ENCODE measurements around the gene INPP5A. TPM values are rescaled to one million over a fixed set of nuclear protein-coding genes. Genes with fewer than 3 reads are reported as not detected.

INPP5A gene
- total and polyA plus RNA-seq, 2 donors (not counting 1 experiment from before 2014, with no cell fraction given): 9.3 to 87.8 TPM

DNA sequence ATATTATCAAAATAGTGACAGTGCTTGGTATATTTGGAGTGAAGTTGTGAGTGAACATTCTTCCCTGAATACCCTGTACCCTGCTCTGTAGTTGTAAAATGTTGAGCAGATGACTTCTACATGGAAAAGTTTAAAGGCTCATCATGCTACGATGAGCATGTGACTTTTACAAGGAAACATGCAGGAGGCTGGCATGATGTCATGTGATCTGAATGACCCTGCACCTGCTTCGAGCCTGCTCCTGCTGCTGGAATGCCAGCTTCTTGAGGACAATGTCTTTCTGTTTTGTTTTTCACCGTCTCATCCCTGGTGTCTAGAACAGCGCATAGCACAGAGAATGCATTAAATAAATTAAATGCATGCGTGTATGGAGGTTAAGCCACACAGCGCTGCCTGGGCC lies 5.4 kb upstream of the INPP5A start:
- WGBS (ENCODE audit: insufficient coverage): 95% methylated on average over 4 of the region's 6 CpGs
- CTCF ChIA-PET: interaction anchor here (0.9 to 1.2 kb wide), 4 partner anchors 72 to 123 kb away, joined by 3 to 4 read pairs (median 3); no protein-coding TSS in a partner anchor
- peaks cover 5% of the 10 kb centered on the region for H3K9me3 Mint-ChIP-seq (ENCODE audit: insufficient read depth)
- ATAC-seq (ENCODE audit: low read depth) (no peak), DNase-seq (no peak)
- no peak overlapping the region for H3K27ac Mint-ChIP-seq
- intact Hi-C loops (cut with micrococcal nuclease): no loop called here
- no peak overlapping the region for H3K4me3 Mint-ChIP-seq
- Histone ChIP-seq H2AFZ (ENCODE audit: insufficient read depth, low read depth, low read length, poor library complexity, severe bottlenecking) (no peak overlapping the region), H3K4me2 (replicated peaks; ENCODE audit: low read depth, low read length, poor library complexity, severe bottlenecking) (no peak overlapping the region), H4K20me1 (ENCODE audit: control insufficient read depth, insufficient read depth, low read length, poor library complexity, severe bottlenecking) (no peaks in the 10 kb centered on the region), H3K79me2 (ENCODE audit: control insufficient read depth, insufficient read depth, low read length) (no peaks in the 10 kb centered on the region), H3K9ac (ENCODE audit: low read length) (no peak overlapping the region), H3K4me3 (ENCODE audit: control extremely low read depth in 1 of 5, extremely low read depth in 1 of 5, insufficient read depth in 1 of 5, low read depth in 2 of 5, low read length in 4 of 5) (no peak overlapping the region), H3K27ac (ENCODE audit: low read length in 2 of 2) (no peak overlapping the region), H3K9me3 (ENCODE audit: control extremely low read depth in 1 of 3, control insufficient read depth in 2 of 3, insufficient read depth in 1 of 3, low read length in 2 of 3) (peaks cover 2 to 17% (median 10%) of the 10 kb centered on the region in 3 donors), H3K36me3 (replicated peaks in 1 of 2; ENCODE audit: control extremely low read depth in 1 of 2, control insufficient read depth in 1 of 2, extremely low read depth in 1 of 2, insufficient read depth in 2 of 2, low read length in 1 of 2) (no peaks in the 10 kb centered on the region), H3K4me1 (ENCODE audit: control insufficient read depth in 2 of 2, insufficient read depth in 2 of 2, low read length in 2 of 2) (peaks cover 5 to 8% of the 10 kb centered on the region in 2 donors), H3K27me3 (replicated peaks in 1 of 4; ENCODE audit: control extremely low read depth in 1 of 4, control insufficient read depth in 3 of 4, insufficient read depth in 4 of 4, low read length in 3 of 4) (peaks cover 0 to 7% (median 2%) of the 10 kb centered on the region in 4 experiments)
- peaks cover 12% of the 10 kb centered on the region for H3K27me3 Mint-ChIP-seq
- H3K4me1 Mint-ChIP-seq: peaks cover 16% of the 10 kb centered on the region
- POLR2A ChIA-PET: no interaction called here
- TF ChIP-seq CTCF (IDR thresholded peaks at IDR 0.05): no peak
- TF ChIP-seq EZH2 (IDR thresholded peaks at IDR 0.05; ENCODE audit: borderline replicate concordance, insufficient read depth, low read depth, low read length, poor library complexity, severe bottlenecking): no peak

GRCh38 chr10:132532749-132533560 lies 4.6 kb upstream of the INPP5A start:
- CTCF ChIA-PET: interaction anchor here (0.9 to 1.2 kb wide), 3 partner anchors 102 to 122 kb away, joined by 3 to 4 read pairs (median 3); no protein-coding TSS in a partner anchor
- H3K27ac ChIP-seq (ENCODE audit: low read length in 2 of 2): no peak overlapping the region
- H3K9me3 ChIP-seq (ENCODE audit: control extremely low read depth in 1 of 3, control insufficient read depth in 2 of 3, insufficient read depth in 1 of 3, low read length in 2 of 3): peaks cover 2 to 17% (median 10%) of the 10 kb centered on the region in 3 donors
- H3K9ac ChIP-seq (ENCODE audit: low read length): no peak overlapping the region
- DNase-seq: no peak
- H4K20me1 ChIP-seq (ENCODE audit: control insufficient read depth, insufficient read depth, low read length, poor library complexity, severe bottlenecking): no peaks in the 10 kb centered on the region
- H3K9me3 Mint-ChIP-seq (ENCODE audit: insufficient read depth): peaks cover 5% of the 10 kb centered on the region
- peaks cover 16% of the 10 kb centered on the region for H3K4me1 Mint-ChIP-seq
- WGBS (ENCODE audit: insufficient coverage): over 99% methylated on average over 10 of the region's 14 CpGs
- no peak overlapping the region for H3K27ac Mint-ChIP-seq
- H3K36me3 ChIP-seq (replicated peaks in 1 of 2; ENCODE audit: control extremely low read depth in 1 of 2, control insufficient read depth in 1 of 2, extremely low read depth in 1 of 2, insufficient read depth in 2 of 2, low read length in 1 of 2): no peaks in the 10 kb centered on the region
- H3K27me3 ChIP-seq (replicated peaks in 1 of 4; ENCODE audit: control extremely low read depth in 1 of 4, control insufficient read depth in 3 of 4, insufficient read depth in 4 of 4, low read length in 3 of 4): peaks cover 0 to 4% (median 2%) of the 10 kb centered on the region in 4 experiments
- TF ChIP-seq CTCF (IDR thresholded peaks at IDR 0.05): no peak
- no peak overlapping the region for H3K4me2 ChIP-seq (replicated peaks; ENCODE audit: low read depth, low read length, poor library complexity, severe bottlenecking)
- H3K4me1 ChIP-seq (ENCODE audit: control insufficient read depth in 2 of 2, insufficient read depth in 2 of 2, low read length in 2 of 2): peaks cover 5 to 8% of the 10 kb centered on the region in 2 donors
- H3K27me3 Mint-ChIP-seq: peaks cover 12% of the 10 kb centered on the region
- no peak overlapping the region for H2AFZ ChIP-seq (ENCODE audit: insufficient read depth, low read depth, low read length, poor library complexity, severe bottlenecking)
- no peak overlapping the region for H3K4me3 ChIP-seq (ENCODE audit: control extremely low read depth in 1 of 5, extremely low read depth in 1 of 5, insufficient read depth in 1 of 5, low read depth in 2 of 5, low read length in 4 of 5)
- no peak overlapping the region for H3K4me3 Mint-ChIP-seq
- peaks cover under 1% of the 10 kb centered on the region for H3K79me2 ChIP-seq (ENCODE audit: control insufficient read depth, insufficient read depth, low read length)
- intact Hi-C loops (cut with micrococcal nuclease): no loop called here
- no peak for ATAC-seq (ENCODE audit: low read depth)
- POLR2A ChIA-PET: no interaction called here
